ENCODE measurements around the gene NET1. TPM values are rescaled to one million over a fixed set of nuclear protein-coding genes. Genes with fewer than 3 reads are reported as not detected.

NET1 gene
- total and polyA plus RNA-seq, 12 donors: 6.0 to 22.6 (median 16.7) TPM

DNA sequence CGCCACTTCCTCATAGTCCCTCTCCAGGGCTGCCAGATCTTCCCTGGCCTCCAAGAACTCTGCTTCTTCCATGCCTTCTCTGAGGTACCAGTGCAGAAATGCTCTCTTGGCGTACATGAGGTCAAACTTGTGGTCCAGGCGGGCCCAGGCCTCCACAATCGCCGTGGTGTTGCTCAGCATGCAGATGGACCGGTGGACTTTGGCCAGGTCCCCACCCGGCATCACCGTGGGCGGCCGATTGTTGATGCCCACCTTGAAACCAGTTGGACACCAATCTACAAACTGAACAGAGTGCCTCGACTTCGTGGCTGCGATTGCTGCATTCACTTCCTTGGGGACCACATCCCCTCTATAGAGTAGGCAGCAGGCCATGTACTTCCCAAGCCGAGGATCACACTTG is 18.8 kb upstream of the NET1 start:
- DNase-seq (no peak), ATAC-seq (no peak)
- Histone ChIP-seq H3K9me3 (peaks cover 0 to 44% (median 22%) of the 10 kb centered on the region in 11 donors), H3K4me3 (no peak overlapping the region), H3K4me1 (no peaks in the 10 kb centered on the region), H3K36me3 (no peaks in the 10 kb centered on the region), H3K27ac (no peak overlapping the region), H3K27me3 (peaks cover 0 to 4% (median 0%) of the 10 kb centered on the region in 7 donors)
- 92 to 94% methylated on average over 14 of the region's 14 CpGs for WGBS, 2 donors
- intact Hi-C loops (cut with DNase I): loop anchor here in 1 of 10 donors (5.0 kb wide), 1 partner anchor 546 kb away; no protein-coding TSS in a partner anchor
- TF ChIP-seq, protein P1, sequence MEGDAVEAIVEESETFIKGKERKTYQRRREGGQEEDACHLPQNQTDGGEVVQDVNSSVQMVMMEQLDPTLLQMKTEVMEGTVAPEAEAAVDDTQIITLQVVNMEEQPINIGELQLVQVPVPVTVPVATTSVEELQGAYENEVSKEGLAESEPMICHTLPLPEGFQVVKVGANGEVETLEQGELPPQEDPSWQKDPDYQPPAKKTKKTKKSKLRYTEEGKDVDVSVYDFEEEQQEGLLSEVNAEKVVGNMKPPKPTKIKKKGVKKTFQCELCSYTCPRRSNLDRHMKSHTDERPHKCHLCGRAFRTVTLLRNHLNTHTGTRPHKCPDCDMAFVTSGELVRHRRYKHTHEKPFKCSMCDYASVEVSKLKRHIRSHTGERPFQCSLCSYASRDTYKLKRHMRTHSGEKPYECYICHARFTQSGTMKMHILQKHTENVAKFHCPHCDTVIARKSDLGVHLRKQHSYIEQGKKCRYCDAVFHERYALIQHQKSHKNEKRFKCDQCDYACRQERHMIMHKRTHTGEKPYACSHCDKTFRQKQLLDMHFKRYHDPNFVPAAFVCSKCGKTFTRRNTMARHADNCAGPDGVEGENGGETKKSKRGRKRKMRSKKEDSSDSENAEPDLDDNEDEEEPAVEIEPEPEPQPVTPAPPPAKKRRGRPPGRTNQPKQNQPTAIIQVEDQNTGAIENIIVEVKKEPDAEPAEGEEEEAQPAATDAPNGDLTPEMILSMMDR (IDR thresholded peaks at IDR 0.05): no peak

DNA sequence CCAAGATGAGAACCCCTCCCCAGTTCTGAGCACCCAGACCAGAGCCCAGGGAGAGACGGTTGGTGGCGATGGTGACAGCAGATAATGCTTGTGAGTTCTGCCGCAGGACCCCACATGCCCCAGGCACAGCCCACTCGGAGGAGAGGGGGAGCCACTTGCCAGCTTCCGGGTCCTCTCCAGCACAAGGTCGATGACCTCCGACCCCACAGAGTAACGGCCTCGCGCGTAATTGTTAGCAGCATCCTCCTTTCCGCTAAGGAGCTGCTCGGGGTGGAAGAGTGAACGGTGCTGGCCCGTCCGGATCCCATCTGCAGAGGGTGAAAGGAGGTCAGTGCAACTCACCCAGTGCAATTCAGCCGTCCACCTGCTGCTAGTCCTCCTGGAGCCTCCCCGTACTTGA is 17.2 kb upstream of the NET1 start:
- no peaks in the 10 kb centered on the region for H3K4me1 ChIP-seq
- H3K27ac ChIP-seq: no peak overlapping the region
- H3K4me3 ChIP-seq: no peak overlapping the region
- H3K36me3 ChIP-seq: no peaks in the 10 kb centered on the region
- H3K27me3 ChIP-seq: peaks cover 0 to 4% (median 0%) of the 10 kb centered on the region in 7 donors
- TF ChIP-seq, protein P1 (IDR thresholded peaks at IDR 0.05): no peak
- no peak for ATAC-seq
- peaks cover 0 to 29% (median 14%) of the 10 kb centered on the region in 11 donors for H3K9me3 ChIP-seq
- intact Hi-C loops (cut with DNase I): no loop called here
- WGBS, 2 donors: 90 to 92% methylated on average over 18 of the region's 18 CpGs
- DNase-seq: no peak

DNA sequence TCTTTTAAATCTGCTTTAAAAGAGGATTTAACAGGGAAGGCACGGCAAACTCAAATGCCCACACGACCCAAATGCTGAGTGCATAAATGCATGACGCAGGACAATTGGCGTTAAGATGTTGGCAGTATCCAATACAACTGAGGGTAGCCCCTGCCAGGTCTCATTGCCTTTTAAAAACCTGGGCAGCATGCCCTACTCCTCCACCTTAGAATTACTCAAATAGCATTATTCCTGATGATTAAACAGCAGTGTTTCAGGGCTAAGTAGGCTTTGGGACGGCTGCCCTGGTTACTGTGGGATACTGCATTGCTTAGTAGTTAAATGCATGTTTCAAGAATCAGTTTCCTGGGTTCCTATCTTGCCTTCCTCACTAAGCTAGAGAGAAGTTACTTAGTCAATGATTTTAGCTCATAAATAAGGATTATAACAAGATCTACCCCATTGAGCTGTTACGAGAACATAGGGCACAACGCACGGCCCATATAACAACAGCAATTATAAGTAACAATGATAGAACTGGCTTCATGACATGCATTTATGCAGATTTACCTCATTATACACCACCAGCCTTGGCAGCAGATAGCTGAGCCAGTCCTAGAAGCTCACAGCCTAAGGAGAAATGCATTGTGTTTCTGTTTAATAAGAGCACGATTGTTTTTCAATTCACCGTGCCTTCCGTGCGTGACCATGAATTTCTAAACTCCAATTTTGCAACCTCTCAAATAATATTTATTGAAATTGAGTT is 15.6 kb upstream of the NET1 start:
- Histone ChIP-seq H3K27ac (no peak overlapping the region), H3K4me3 (no peak overlapping the region), H3K4me1 (no peaks in the 10 kb centered on the region), H3K36me3 (no peaks in the 10 kb centered on the region), H3K27me3 (peaks cover 0 to 8% (median 0%) of the 10 kb centered on the region in 7 donors), H3K9me3 (peaks cover 0 to 13% (median under 1%) of the 10 kb centered on the region in 11 donors)
- TF ChIP-seq, protein P1 (IDR thresholded peaks at IDR 0.05): no peak
- DNase-seq: no peak
- 94% methylated on average over 12 of the region's 12 CpGs for WGBS, 2 donors
- intact Hi-C loops (cut with DNase I): no loop called here
- ATAC-seq: no peak

GRCh38 chr10:5399332-5399731 is 13.0 kb upstream of the NET1 start:
- no peak for DNase-seq
- H3K4me3 ChIP-seq: no peak overlapping the region
- intact Hi-C loops (cut with DNase I): no loop called here
- peaks cover 0 to under 1% (median 0%) of the 10 kb centered on the region in 9 donors for H3K4me1 ChIP-seq
- peaks cover 0 to 13% (median 0%) of the 10 kb centered on the region in 7 donors for H3K27me3 ChIP-seq
- ATAC-seq: no peak
- no peaks in the 10 kb centered on the region for H3K36me3 ChIP-seq
- no peak overlapping the region for H3K27ac ChIP-seq
- TF ChIP-seq, protein P1 (IDR thresholded peaks at IDR 0.05): no peak
- no peaks in the 10 kb centered on the region for H3K9me3 ChIP-seq
- WGBS, 2 donors: 61 to 79% methylated on average over 6 of the region's 6 CpGs

Data from heart right ventricle (tissue), 16 donors.